Mucosa of rectum (tissue), 2 donors: ENCODE data around the gene TMEM169.

ENCODE experiments used
- H3K27ac ChIP-seq, 2 donors: one replicate each; pipeline ENCODE4 v1.7.0; 2013; ENCODE audit warnings: inconsistent platforms in 2 of 2, low read depth in 2 of 2, low read length in 2 of 2
- H3K27me3 ChIP-seq, 2 donors: one replicate each; pipeline ENCODE4 v1.7.0; 2013; ENCODE audit warnings: low read length in 2 of 2; ENCODE audit not compliant: control insufficient read depth in 2 of 2, insufficient read depth in 2 of 2
- H3K36me3 ChIP-seq, 2 donors: one replicate each; pipeline ENCODE4 v1.7.0; 2013; ENCODE audit warnings: low read length in 2 of 2; ENCODE audit not compliant: control insufficient read depth in 2 of 2, insufficient read depth in 2 of 2
- H3K4me1 ChIP-seq, 2 donors: one replicate each; pipeline ENCODE4 v1.7.0; 2013; ENCODE audit warnings: low read length in 2 of 2, mild to moderate bottlenecking in 1 of 2; ENCODE audit not compliant: control insufficient read depth in 2 of 2, insufficient read depth in 2 of 2
- H3K4me3 ChIP-seq, 2 donors: one replicate each; pipeline ENCODE4 v1.7.0; 2013; ENCODE audit warnings: low read length in 2 of 2
- H3K9ac ChIP-seq, 2 donors: one replicate each; pipeline ENCODE4 v1.7.0; 2013; ENCODE audit warnings: low read length in 2 of 2, low read depth in 1 of 2, mild to moderate bottlenecking in 1 of 2
- H3K9me3 ChIP-seq, 2 donors: one replicate each; pipeline ENCODE4 v1.7.0; 2013; ENCODE audit warnings: low read length in 2 of 2; ENCODE audit not compliant: control insufficient read depth in 2 of 2
- donor health status: healthy.
- donor health status: Normal muscosa, but diverticular disease.

The TMEM169 gene

DNA sequence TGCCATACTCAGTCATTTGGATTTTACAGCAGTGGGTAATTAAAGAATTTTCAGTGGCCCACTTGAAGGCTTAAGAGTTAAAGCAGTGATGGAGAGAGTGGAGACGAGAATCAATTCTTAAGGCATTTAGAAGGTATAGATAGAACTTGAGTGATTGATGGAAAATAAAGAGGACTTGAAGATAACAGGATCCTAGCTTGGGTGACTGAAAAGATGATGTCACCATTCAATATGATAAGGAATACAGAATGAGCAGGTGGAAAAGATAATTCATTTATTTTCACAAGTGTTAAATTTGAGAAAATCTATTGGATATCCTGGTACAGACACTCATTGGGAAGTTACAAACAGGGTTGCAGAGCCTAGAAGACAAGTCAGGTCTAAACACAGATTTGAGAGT, 62.7 kb downstream of the TMEM169 start:
- no peaks in the 10 kb centered on the region for H3K4me1 ChIP-seq
- H3K27me3 ChIP-seq = no peaks in the 10 kb centered on the region
- no peaks in the 10 kb centered on the region for H3K9me3 ChIP-seq
- H3K9ac ChIP-seq = no peak overlapping the region
- no peak overlapping the region for H3K4me3 ChIP-seq
- no peak overlapping the region for H3K27ac ChIP-seq
- peaks cover 74 to 76% of the 10 kb centered on the region in 2 donors for H3K36me3 ChIP-seq

- Histone ChIP-seq H3K9ac (no peak overlapping the region), H3K36me3 (peaks cover 73 to 78% of the 10 kb centered on the region in 2 donors), H3K4me3 (no peak overlapping the region), H3K4me1 (no peaks in the 10 kb centered on the region), H3K27me3 (no peaks in the 10 kb centered on the region), H3K27ac (no peak overlapping the region), H3K9me3 (no peaks in the 10 kb centered on the region)
These were observed 63.1 kb downstream of the TMEM169 start for GRCh38 chr2:216144857-216145256.

DNA sequence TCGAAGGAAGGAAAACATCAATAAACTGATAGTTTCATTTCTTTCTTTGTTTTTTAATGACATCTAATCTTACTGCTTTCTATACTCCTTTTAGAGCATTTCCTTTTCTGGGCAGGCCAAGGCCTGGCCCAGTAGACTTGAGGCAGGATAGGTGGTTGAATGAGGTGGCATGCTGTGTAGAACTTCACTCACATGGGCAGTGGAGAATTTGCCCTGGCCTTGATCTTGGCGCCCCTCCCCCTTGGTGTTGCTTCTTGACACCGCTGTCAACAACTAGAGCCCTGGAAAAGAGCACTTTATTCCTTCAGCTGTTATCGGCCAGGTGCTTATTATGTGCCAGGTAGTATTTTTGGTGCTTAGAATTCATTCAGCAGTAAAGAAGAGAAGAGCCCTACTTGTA, 64.9 kb downstream of the TMEM169 start:
- Histone ChIP-seq H3K9me3 (no peaks in the 10 kb centered on the region), H3K27me3 (no peaks in the 10 kb centered on the region), H3K4me1 (no peaks in the 10 kb centered on the region), H3K4me3 (no peak overlapping the region), H3K9ac (no peak overlapping the region), H3K36me3 (peaks cover 74 to 79% of the 10 kb centered on the region in 2 donors), H3K27ac (no peak overlapping the region)

DNA sequence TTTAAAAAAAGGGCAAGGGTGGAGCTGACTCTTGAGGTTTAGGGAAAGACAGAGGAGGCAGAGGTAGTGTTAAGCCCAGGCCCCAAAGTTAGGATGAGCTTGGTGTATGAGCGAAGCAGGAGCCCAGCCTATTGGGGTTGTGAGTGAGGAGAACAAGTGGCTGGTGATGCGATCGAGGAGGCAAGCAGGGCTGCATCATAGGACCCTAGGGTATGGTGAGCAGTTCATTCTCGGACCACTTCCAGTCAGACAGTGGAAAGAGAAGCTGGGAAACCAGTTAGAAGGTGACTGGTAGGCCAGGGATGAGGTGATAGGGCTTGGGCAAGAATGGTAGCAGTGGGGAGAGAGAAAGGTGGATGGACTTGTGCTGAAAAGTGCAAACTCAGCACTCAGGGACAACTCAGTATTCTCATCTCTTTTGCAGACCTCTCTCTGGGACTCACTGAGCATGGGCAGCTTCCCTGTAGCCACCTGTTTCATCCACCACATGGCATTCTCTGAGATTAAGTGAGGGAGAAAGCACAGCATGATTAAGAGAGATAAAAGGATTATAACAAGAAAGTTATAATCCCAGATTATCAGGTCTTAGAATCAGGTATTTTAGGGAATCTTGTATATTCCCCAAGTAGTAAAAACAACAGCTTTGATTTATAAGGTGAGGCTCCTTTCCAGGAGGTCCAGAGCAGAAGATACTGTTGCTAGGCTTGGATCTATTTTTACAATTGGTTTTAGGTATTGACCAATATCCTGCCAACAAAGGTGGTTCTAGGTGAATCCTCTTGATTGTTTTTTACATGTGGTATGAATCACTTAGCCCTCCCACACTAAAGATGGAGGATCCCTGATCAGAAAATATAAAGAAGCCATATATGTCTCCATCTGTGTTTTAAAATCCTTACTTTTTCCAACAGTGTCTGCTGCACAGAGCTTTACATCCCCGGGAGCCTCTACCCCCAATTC, 65.7 kb downstream of the TMEM169 start:
- H3K9me3 ChIP-seq = no peaks in the 10 kb centered on the region
- H3K36me3 ChIP-seq = peaks cover 73 to 80% of the 10 kb centered on the region in 2 donors
- H3K4me3 ChIP-seq = no peak overlapping the region
- no peak overlapping the region for H3K9ac ChIP-seq
- H3K27ac ChIP-seq = no peak overlapping the region
- no peaks in the 10 kb centered on the region for H3K27me3 ChIP-seq
- H3K4me1 ChIP-seq = no peaks in the 10 kb centered on the region

DNA sequence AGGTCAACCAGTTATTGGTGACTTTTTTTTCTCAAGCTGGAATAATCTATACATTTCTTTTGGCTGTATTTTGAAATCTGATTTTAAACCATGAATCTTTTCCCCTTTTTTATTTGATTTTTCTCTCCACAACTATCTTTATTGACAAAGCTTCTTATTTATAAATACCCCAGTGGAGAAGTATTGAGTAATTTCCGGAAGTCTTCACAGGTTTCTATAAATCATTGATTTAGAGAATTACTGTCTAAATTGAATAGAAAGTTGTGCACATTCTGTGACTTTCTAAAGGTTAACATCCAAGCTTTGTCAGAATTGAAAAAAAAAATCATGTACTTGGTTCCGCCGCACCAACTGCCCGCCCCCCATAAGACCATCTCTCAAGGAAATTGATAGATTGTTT, 67.3 kb downstream of the TMEM169 start:
- Histone ChIP-seq H3K4me1 (no peaks in the 10 kb centered on the region), H3K9me3 (no peaks in the 10 kb centered on the region), H3K27me3 (no peaks in the 10 kb centered on the region), H3K27ac (no peak overlapping the region), H3K36me3 (peaks cover 77 to 82% of the 10 kb centered on the region in 2 donors), H3K9ac (no peak overlapping the region), H3K4me3 (no peak overlapping the region)

GRCh38 chr2:216149741-216150140, 68.0 kb downstream of the TMEM169 start:
- Histone ChIP-seq H3K9me3 (no peaks in the 10 kb centered on the region), H3K9ac (no peak overlapping the region), H3K36me3 (peaks cover 74 to 79% of the 10 kb centered on the region in 2 donors), H3K4me1 (no peaks in the 10 kb centered on the region), H3K27me3 (no peaks in the 10 kb centered on the region), H3K27ac (no peak overlapping the region), H3K4me3 (no peak overlapping the region)

DNA sequence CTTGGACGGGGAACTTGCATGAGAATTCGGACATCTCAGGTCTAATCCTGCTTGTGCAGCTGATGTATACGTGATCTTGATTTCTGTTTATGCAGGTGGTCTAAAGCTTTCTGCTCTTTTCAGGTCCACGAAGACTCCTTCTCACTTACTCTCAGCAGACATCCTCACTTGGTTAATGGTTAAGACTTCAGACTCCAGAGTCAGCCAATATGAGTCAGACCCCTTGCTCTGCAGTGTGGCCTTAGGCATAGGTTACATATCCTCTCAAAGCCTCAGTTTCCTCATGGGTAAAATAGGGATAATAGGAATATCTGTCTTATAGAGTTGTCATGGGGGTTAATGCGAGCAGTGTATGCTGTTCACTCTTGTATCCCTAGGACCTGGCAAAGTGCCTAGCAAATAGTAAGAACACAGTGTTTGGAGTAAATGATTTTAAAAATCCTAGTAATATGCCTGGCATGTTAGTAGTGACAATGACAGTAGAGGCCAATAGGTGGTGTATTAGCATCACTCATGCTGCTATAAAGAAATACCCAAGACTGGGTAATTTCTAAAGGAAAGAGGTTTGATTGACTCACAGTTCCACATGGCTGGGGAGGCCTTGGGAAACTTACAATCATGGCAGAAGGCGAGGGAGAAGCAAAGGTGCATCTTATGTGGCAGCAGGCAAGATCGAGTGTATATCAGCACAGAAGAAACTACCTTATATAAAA, 69.8 kb downstream of the TMEM169 start:
- peaks cover 77 to 81% of the 10 kb centered on the region in 2 donors for H3K36me3 ChIP-seq
- H3K27ac ChIP-seq = no peak overlapping the region
- H3K4me3 ChIP-seq = no peak overlapping the region
- no peaks in the 10 kb centered on the region for H3K27me3 ChIP-seq
- no peaks in the 10 kb centered on the region for H3K9me3 ChIP-seq
- H3K9ac ChIP-seq = no peak overlapping the region
- no peaks in the 10 kb centered on the region for H3K4me1 ChIP-seq
